Neural cell (in vitro differentiated cells): ENCODE results near the gene TMEM135. TPM values are rescaled to one million over a fixed set of nuclear protein-coding genes. Genes with fewer than 3 reads are reported as not detected.

Experiments
- H2AFZ ChIP-seq: fragments of 200-600, 300-800 bp; sonication (generic), shearing (Covaris generic); 2 replicates; pipeline ENCODE4 v1.6.0; 2014; ENCODE audit warnings: low read depth, mild to moderate bottlenecking, antibody characterized with exemption, low read length, moderate library complexity
- H3F3A ChIP-seq: fragments of 200-600 bp; shearing (Covaris generic); 2 replicates; pipeline ENCODE4 v1.6.1; 2016; ENCODE audit warnings: mild to moderate bottlenecking, moderate library complexity, mixed read lengths, antibody characterized with exemption, low read length; ENCODE audit not compliant: insufficient read depth, poor library complexity, severe bottlenecking
- H3K27ac ChIP-seq: fragments of 200-600, 300-800 bp; sonication (generic), shearing (Covaris generic); 2 replicates; pipeline ENCODE4 v1.5.1; 2014; ENCODE audit warnings: mild to moderate bottlenecking, low read length, moderate library complexity
- H3K27me3 ChIP-seq: fragments of 300-800, 200-600 bp; sonication (generic), shearing (Covaris generic); 2 replicates; pipeline ENCODE4 v1.6.0; 2014; ENCODE audit warnings: mild to moderate bottlenecking, low read depth, low read length, moderate library complexity; ENCODE audit not compliant: insufficient read depth
- H3K36me3 ChIP-seq: fragments of 300-800, 200-600 bp; sonication (generic), shearing (Covaris generic); 2 replicates; pipeline ENCODE4 v1.5.1; 2014; ENCODE audit warnings: mild to moderate bottlenecking, antibody characterized with exemption, low read length, moderate library complexity; ENCODE audit not compliant: insufficient read depth
- H3K4me2 ChIP-seq: fragments of 300-800, 200-600 bp; sonication (generic), shearing (Covaris generic); 2 replicates; pipeline ENCODE4 v1.6.0; 2014; ENCODE audit warnings: mild to moderate bottlenecking, low read length
- H3K4me3 ChIP-seq: fragments of 300-800, 200-600 bp; sonication (generic), shearing (Covaris generic); 2 replicates; pipeline ENCODE4 v1.5.1; 2014; ENCODE audit warnings: mild to moderate bottlenecking, low read length, moderate library complexity
- H3K79me2 ChIP-seq: fragments of 200-600 bp; shearing (Covaris generic); replicated peaks from 2 replicates; pipeline ENCODE4 v1.6.0; 2014; ENCODE audit warnings: mild to moderate bottlenecking, low read length, moderate library complexity; ENCODE audit not compliant: insufficient read depth
- H3K9ac ChIP-seq: fragments of 300-800, 200-600 bp; sonication (generic), shearing (Covaris generic); 2 replicates; pipeline ENCODE4 v1.6.1; 2016; ENCODE audit warnings: mild to moderate bottlenecking, low read length, mixed read lengths
- H3K9me2 ChIP-seq: fragments of 200-600 bp; shearing (Covaris generic); 2 replicates; pipeline ENCODE4 v1.6.1; 2016; ENCODE audit warnings: mild to moderate bottlenecking, low read length, mixed read lengths; ENCODE audit not compliant: insufficient read depth
- H3K9me3 ChIP-seq: fragments of 200-600, 300-800 bp; sonication (generic), shearing (Covaris generic); 2 replicates; pipeline ENCODE4 v1.6.1; 2016; ENCODE audit warnings: mild to moderate bottlenecking, mixed run types, low read length, moderate library complexity, mixed read lengths
- H4K20me1 ChIP-seq: fragments of 200-600 bp; shearing (Covaris generic); 2 replicates; pipeline ENCODE4 v1.6.1; 2016; ENCODE audit warnings: mild to moderate bottlenecking, mixed run types; ENCODE audit not compliant: insufficient read depth
- EP300 ChIP-seq: fragments of 450-650 bp; conservative IDR thresholded peaks from 2 replicates; pipeline ENCODE4 v1.6.1; 2014; ENCODE audit warnings: antibody characterized with exemption, mild to moderate bottlenecking, moderate library complexity; ENCODE audit not compliant: poor library complexity, severe bottlenecking
- EZH2 ChIP-seq: fragments of 200-600, 300-800 bp; shearing (Covaris generic), sonication (generic); IDR thresholded peaks from 2 replicates; pipeline ENCODE4 v1.6.1; 2014; ENCODE audit warnings: antibody characterized with exemption, low read length, borderline replicate concordance, mild to moderate bottlenecking; ENCODE audit not compliant: insufficient read depth, poor library complexity, severe bottlenecking
- MXI1 ChIP-seq: fragments of 450-650 bp; conservative IDR thresholded peaks from 2 replicates; pipeline ENCODE4 v1.6.1; 2014; ENCODE audit warnings: antibody characterized with exemption, mild to moderate bottlenecking; ENCODE audit not compliant: poor library complexity, severe bottlenecking
- POLR2AphosphoS5 ChIP-seq: IDR thresholded peaks from 2 replicates; pipeline ENCODE4 v1.6.1; 2012
- RAD21 ChIP-seq: fragments of 450-650 bp; conservative IDR thresholded peaks from 2 replicates; pipeline ENCODE4 v1.6.1; 2014; ENCODE audit warnings: antibody characterized with exemption, mild to moderate bottlenecking, moderate library complexity
- SMC3 ChIP-seq: fragments of 450-650 bp; conservative IDR thresholded peaks from 2 replicates; pipeline ENCODE4 v1.6.1; 2014; ENCODE audit warnings: antibody characterized with exemption, mild to moderate bottlenecking, moderate library complexity; ENCODE audit not compliant: poor library complexity
- TAF1 ChIP-seq: IDR thresholded peaks from 2 replicates; pipeline ENCODE4 v1.6.1; 2012; ENCODE audit warnings: low read depth
- polyA plus RNA-seq: library from polyadenylated mRNA; depleted of rRNA; stranded (reverse); fragments of >200 nt; gene quantifications from 2 replicates; pipeline ENCODE4 v1.2.3, GENCODE V29; 2014
- TF ChIP-seq, protein P1 (sequence below): IDR thresholded peaks from 2 replicates; pipeline ENCODE4 v1.6.1; 2012; ENCODE audit warnings: borderline replicate concordance
- TF ChIP-seq, protein P2 (sequence below): fragments of 450-650 bp; IDR thresholded peaks from 2 replicates; pipeline ENCODE4 v1.5.1; 2014; ENCODE audit warnings: antibody characterized with exemption, mild to moderate bottlenecking, moderate library complexity; ENCODE audit not compliant: poor library complexity, severe bottlenecking

The TMEM135 gene
- polyA plus RNA-seq, 1 donor from 2014 or later = 15.6 TPM

DNA sequence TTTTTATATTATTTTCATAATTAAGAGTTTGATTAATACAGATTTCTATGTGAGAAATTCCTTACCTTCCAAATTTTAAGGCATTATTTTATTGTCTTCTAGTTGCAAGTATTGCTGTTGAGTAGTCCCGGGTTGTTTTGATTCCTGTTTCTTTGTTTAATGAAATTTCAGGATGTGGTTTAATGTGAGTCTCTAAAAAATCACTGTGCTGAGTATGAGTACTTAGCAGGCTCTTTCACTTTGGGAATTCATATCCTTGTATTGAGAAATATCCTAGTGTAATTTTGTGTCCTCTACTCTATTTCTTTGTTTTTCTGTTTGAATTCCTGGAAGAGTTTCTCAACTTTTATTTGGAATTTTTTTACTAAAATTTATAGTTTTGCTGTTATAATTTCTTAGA is 113.2 kb downstream of the TMEM135 start:
- no peaks in the 10 kb centered on the region for H4K20me1 ChIP-seq
- H3K9ac ChIP-seq = no peak overlapping the region
- no peaks in the 10 kb centered on the region for H3K27me3 ChIP-seq
- H3K36me3 ChIP-seq = no peaks in the 10 kb centered on the region
- no peaks in the 10 kb centered on the region for H3K9me3 ChIP-seq
- no peak overlapping the region for H2AFZ ChIP-seq
- H3K9me2 ChIP-seq = no peaks in the 10 kb centered on the region
- H3K27ac ChIP-seq = no peak overlapping the region
- no peak for TF ChIP-seq POLR2AphosphoS5
- TF ChIP-seq MXI1 = no peak
- no peak for TF ChIP-seq EZH2
- TF ChIP-seq, protein P1, sequence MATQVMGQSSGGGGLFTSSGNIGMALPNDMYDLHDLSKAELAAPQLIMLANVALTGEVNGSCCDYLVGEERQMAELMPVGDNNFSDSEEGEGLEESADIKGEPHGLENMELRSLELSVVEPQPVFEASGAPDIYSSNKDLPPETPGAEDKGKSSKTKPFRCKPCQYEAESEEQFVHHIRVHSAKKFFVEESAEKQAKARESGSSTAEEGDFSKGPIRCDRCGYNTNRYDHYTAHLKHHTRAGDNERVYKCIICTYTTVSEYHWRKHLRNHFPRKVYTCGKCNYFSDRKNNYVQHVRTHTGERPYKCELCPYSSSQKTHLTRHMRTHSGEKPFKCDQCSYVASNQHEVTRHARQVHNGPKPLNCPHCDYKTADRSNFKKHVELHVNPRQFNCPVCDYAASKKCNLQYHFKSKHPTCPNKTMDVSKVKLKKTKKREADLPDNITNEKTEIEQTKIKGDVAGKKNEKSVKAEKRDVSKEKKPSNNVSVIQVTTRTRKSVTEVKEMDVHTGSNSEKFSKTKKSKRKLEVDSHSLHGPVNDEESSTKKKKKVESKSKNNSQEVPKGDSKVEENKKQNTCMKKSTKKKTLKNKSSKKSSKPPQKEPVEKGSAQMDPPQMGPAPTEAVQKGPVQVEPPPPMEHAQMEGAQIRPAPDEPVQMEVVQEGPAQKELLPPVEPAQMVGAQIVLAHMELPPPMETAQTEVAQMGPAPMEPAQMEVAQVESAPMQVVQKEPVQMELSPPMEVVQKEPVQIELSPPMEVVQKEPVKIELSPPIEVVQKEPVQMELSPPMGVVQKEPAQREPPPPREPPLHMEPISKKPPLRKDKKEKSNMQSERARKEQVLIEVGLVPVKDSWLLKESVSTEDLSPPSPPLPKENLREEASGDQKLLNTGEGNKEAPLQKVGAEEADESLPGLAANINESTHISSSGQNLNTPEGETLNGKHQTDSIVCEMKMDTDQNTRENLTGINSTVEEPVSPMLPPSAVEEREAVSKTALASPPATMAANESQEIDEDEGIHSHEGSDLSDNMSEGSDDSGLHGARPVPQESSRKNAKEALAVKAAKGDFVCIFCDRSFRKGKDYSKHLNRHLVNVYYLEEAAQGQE = no peak
- TF ChIP-seq, protein P2, sequence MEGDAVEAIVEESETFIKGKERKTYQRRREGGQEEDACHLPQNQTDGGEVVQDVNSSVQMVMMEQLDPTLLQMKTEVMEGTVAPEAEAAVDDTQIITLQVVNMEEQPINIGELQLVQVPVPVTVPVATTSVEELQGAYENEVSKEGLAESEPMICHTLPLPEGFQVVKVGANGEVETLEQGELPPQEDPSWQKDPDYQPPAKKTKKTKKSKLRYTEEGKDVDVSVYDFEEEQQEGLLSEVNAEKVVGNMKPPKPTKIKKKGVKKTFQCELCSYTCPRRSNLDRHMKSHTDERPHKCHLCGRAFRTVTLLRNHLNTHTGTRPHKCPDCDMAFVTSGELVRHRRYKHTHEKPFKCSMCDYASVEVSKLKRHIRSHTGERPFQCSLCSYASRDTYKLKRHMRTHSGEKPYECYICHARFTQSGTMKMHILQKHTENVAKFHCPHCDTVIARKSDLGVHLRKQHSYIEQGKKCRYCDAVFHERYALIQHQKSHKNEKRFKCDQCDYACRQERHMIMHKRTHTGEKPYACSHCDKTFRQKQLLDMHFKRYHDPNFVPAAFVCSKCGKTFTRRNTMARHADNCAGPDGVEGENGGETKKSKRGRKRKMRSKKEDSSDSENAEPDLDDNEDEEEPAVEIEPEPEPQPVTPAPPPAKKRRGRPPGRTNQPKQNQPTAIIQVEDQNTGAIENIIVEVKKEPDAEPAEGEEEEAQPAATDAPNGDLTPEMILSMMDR = no peak
- TF ChIP-seq EP300 = no peak
- no peak for TF ChIP-seq SMC3
- no peak for TF ChIP-seq TAF1
- no peaks in the 10 kb centered on the region for H3K79me2 ChIP-seq
- no peak overlapping the region for H3K4me3 ChIP-seq
- H3K4me2 ChIP-seq = no peak overlapping the region
- H3F3A ChIP-seq = no peaks in the 10 kb centered on the region

DNA sequence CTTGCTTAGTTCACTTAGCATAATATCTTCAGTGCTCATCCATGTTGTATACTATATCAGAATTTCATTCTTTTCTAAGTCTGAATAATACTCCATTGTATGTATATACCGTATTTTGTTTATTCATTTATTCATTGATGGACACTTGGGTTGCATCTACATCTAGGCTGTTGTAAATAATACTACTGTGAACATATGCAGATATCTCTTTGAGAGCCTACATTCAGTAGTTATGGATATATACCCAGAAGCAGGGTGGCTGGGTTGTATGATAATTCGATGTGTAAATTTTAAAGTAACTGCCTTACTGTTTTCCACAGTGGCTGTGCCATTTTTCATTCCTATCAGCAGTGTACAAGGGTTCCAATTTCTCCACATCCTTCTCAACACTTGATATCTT is 116.5 kb downstream of the TMEM135 start:
- no peaks in the 10 kb centered on the region for H3K79me2 ChIP-seq
- no peak overlapping the region for H3K4me3 ChIP-seq
- no peaks in the 10 kb centered on the region for H3K9me3 ChIP-seq
- no peak overlapping the region for H3K9ac ChIP-seq
- TF ChIP-seq EZH2 (no peak), EP300 (no peak), SMC3 (no peak), POLR2AphosphoS5 (no peak), MXI1 (no peak), RAD21 (no peak), TAF1 (no peak)
- TF ChIP-seq, protein P1 = no peak
- TF ChIP-seq, protein P2 = no peak
- H3K27ac ChIP-seq = no peak overlapping the region
- H3K36me3 ChIP-seq = no peaks in the 10 kb centered on the region
- no peaks in the 10 kb centered on the region for H3K27me3 ChIP-seq
- H2AFZ ChIP-seq = no peak overlapping the region
- no peaks in the 10 kb centered on the region for H4K20me1 ChIP-seq
- H3K9me2 ChIP-seq = no peaks in the 10 kb centered on the region
- H3K4me2 ChIP-seq = no peak overlapping the region
- H3F3A ChIP-seq = no peaks in the 10 kb centered on the region
